NCI-H2196 (cell line): ENCODE measurements around the gene PLXNA2.

Experiments used
- DNase-seq: peaks from one replicate; lab custom pipeline; 2025; ENCODE audit not compliant: unreplicated experiment; lab: John Stamatoyannopoulos, UW

Gene PLXNA2

DNA sequence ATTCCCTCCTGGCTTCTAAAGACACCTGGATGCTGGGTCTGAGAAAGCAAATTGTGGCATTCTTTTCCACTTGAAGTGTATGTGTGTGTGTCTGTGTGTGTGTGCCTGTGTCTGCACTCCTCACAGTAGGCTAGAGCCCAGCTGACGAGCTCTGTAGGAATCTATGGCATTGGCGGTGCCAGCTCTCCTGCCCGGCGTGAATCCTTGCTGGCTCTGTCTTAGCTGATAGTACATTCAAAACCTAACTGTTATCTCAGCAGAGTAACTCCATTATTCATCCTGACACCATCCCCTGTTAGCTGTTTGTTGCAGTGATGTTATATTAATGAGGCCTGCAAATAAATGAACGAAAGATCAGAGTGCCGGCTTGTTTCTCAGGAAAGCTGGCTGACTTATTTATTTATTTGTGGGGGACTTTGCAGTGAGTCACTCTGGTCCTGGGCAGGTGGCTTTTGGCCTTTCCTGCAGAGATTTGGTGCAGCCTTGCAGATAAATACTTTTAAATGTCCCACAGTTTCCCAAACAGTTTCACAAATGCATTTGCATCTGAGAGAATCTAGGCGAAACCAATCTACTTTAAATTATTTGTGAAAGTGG lies 172.7 kb downstream of the PLXNA2 start:
- no peak for DNase-seq

GRCh38 chr1:208069908-208070307 lies 174.3 kb downstream of the PLXNA2 start:
- no peak for DNase-seq

- DNase-seq = no peak
Measured at GRCh38 chr1:208069317-208069716, 174.9 kb downstream of the PLXNA2 start.

- no peak for DNase-seq
Measured at GRCh38 chr1:208068908-208069307, 175.3 kb downstream of the PLXNA2 start.

GRCh38 chr1:208068407-208068806 lies 175.8 kb downstream of the PLXNA2 start:
- no peak for DNase-seq

GRCh38 chr1:208066583-208066982 lies 177.6 kb downstream of the PLXNA2 start:
- DNase-seq = no peak

DNA sequence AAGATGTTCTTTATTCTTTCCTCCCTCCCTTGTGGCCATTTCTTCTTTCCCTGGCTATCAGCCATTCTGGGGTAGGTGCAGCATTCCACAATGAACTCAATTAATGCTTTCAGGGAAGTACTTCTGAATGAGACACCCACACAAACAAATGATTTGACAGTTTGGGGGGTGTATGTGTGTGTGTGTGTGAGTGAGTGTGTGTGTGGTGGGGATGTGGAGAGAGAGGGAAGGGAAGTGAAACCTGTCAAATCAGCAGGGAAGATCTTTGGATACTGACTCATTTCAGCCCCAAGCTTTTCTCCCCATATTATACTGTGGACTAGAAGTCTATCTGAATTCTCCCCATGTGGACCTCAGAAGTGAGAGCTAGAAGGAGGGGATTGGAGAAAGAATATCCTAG lies 178.3 kb downstream of the PLXNA2 start:
- no peak for DNase-seq

GRCh38 chr1:208061632-208062031 lies 182.6 kb downstream of the PLXNA2 start:
- no peak for DNase-seq

DNA sequence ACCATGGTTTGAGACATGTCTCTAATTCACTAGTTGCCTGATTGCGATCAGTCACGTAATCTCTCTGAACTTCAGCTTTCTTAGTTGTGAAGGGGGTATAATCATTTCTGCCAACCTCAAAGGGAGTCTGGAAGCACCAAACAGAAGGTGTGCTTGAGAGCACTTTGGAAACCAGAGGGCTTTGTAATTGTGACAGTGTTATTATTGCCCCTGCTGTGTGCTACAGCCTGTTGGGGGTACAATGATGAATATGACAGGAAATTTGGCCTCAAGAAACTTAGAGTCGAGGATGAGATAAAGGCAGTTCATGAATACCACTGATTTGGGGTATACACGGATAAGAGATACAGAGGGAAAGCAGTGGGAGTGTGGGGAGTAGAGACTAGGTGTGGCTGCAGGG lies 183.1 kb downstream of the PLXNA2 start:
- DNase-seq = no peak

- DNase-seq = no peak
Measured at GRCh38 chr1:208060215-208060869, 183.8 kb downstream of the PLXNA2 start.

DNA sequence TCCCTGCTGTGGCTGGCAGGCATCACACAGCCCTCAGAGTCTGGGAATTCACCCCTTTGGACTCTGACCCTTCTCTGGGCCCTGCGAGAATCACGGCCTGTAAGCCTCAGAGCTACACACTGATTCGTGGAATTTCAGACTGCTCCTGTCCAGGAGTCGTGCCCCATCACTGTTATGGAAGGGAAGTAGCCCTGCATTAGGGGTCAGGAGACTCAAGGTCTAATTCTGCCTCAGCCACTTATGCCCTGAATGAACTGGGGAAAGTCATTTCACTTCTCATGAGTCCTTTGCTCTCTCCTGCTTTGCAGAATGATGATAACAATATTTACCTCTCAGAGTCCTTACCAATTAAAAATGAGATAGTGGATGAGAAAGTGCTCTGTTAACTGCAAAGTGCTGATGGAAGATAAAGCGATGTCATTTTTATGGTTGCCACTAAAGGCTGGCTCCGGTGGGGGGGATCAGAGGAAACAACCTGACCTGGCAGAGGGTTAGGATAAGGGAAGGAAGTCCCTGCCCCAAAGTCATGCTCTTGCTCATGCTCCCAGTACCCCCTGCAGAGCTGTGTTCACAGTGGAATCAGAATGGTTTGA lies 184.7 kb downstream of the PLXNA2 start:
- no peak for DNase-seq

DNA sequence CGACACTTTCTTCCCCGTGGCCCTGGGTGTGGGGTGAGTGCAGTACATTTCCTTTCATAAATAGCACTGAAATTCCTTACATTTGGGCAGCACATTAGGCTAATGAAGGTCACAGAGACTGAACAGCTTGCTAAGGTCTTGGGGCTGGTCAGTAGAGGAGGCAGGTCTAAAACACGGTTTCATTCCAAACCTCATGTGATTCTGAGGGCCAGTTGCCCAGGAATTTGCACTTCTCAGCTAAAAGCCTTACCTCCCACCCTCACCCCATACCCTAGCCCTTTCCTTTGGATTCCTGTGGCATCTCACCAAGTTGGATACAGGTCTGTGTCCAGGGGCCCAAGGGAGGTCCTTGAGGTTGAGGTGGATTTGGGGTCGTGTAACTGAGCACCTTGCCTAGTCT lies 185.4 kb downstream of the PLXNA2 start:
- DNase-seq = no peak

DNA sequence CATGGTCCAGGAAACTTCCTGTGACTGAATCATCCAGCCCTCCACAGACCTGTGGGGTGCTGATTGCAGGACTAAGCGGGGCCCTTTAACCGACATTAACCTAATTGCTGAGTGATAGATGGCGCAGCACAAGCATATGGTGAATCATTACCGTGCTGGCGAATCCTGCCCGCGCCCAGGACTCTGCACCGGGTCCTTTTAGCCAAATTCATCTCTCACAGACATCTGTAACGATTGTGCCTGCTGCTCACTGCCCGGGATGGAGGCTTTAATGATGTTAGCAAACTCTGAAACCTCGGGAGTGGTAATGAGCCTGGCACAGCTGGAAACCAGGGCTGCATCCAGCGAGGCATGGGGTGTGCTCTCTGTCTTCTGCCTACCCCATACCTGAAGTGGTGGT lies 185.9 kb downstream of the PLXNA2 start:
- DNase-seq = no peak

- no peak for DNase-seq
Measured at GRCh38 chr1:208057056-208057455, 187.1 kb downstream of the PLXNA2 start.

DNA sequence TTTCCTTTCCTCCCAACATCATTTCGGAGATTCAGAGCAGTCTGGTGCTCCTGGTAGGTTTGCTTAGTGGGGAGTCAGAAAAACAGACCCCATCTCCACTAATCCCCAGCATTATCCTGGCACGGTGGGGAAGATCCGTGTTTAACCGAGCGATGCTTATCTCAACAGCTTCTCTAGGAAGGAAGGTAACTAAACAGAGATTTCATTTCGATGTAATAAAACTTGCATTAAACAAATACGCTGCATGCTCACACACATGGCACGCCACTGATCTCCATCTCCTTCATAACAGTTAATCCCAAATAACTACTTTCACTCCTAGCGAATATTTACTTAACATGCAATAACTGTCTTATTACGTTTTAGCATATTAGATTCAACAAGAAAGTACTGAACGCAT lies 188.6 kb downstream of the PLXNA2 start:
- DNase-seq = no peak

GRCh38 chr1:208054911-208055379 lies 189.2 kb downstream of the PLXNA2 start:
- DNase-seq = no peak

- DNase-seq = no peak
Measured at GRCh38 chr1:208054485-208054884, 189.7 kb downstream of the PLXNA2 start.

DNA sequence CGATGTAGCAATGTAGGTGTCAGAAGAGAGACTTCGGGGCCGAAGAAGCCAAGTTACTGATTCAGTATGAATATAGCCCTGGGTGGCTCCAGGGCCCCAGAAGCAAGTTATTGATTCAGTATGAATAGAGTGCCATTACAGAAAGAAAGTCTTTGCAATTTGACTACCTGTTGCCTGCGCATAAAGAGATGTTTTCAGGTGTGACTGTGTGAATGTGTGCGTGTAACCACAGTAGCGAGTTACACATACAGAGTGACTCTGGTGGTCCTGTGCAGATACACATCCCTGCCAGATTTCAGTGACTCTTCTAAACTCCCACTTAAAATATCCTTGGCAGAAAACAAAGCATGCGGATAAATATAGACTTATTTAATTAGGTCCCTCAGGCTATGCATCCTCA lies 190.5 kb downstream of the PLXNA2 start:
- DNase-seq = no peak

GRCh38 chr1:208052926-208053407 lies 191.2 kb downstream of the PLXNA2 start:
- DNase-seq = no peak

DNA sequence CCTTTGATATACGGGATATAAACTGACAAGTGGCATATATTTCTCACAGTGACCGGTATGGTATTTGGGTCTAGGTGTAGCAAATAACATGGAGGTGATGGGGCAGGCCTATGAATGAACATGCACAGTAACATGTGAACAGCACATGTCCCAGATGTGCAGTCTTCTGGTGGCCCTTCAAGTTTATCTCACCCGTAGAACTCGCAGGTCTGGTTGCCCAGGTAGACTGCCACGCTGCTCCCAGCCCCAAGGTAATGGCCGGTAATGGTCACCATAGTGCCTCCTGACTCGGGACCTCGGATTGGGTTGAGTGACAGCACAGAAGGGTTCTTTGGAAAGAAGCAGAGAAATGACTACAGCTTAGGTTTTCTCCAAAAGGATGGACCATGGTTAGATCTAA lies 192.0 kb downstream of the PLXNA2 start:
- DNase-seq = no peak

DNA sequence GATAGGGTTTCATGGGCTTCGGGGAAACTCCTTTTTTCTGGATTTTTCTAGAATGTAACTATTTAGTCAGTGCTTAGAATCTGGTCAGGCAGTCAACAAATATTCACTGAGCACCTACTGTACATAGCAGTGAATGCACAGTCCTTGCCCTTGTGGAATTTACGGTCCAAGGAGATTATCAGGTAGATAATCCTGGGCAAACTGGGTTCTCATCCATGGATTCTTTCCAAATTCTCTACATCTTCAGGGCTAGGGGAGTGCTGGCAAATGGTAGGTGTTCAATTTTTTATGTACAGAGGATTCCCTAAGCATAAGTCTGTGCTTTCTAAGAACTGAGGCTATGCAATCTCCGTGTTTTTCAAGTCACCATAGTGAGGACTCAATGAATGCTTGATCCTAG lies 192.5 kb downstream of the PLXNA2 start:
- no peak for DNase-seq

- DNase-seq = no peak
Measured at GRCh38 chr1:208048904-208049303, 195.3 kb downstream of the PLXNA2 start.
